ES-I3 (cell line): Measurements from ENCODE around the gene PPP6R3.
"Not testable (repeated sequence)": the region's sequence is repeated elsewhere in the genome, so short reads cannot be mapped to it uniquely, and the experiment has no call there.

Experiments used
- H3K36me3 ChIP-seq: 2 replicates; pipeline ENCODE4 v1.6.1; 2013; ENCODE audit warnings: mild to moderate bottlenecking, low read length, control low read depth, moderate library complexity; ENCODE audit not compliant: insufficient read depth
- H3K4me1 ChIP-seq: 2 replicates; pipeline ENCODE4 v1.6.1; 2013; ENCODE audit warnings: mild to moderate bottlenecking, control low read depth, low read length; ENCODE audit not compliant: insufficient read depth
- H3K9ac ChIP-seq: 2 replicates; pipeline ENCODE4 v1.6.1; 2013; ENCODE audit warnings: low read depth, mild to moderate bottlenecking, low read length, moderate library complexity
- H3K9me3 ChIP-seq: 2 replicates; pipeline ENCODE4 v1.6.1; 2013; ENCODE audit warnings: mild to moderate bottlenecking, low read length, moderate library complexity; ENCODE audit not compliant: control insufficient read depth, insufficient read depth

Gene PPP6R3

GRCh38 chr11:68457216-68457897 lies 3.2 kb upstream of the PPP6R3 start:
- Histone ChIP-seq H3K36me3 (no peaks in the 10 kb centered on the region), H3K9ac (no peak overlapping the region), H3K4me1 (peaks cover 6% of the 10 kb centered on the region; the same call in 1 of the 2 replicates), H3K9me3 (no peaks in the 10 kb centered on the region)

GRCh38 chr11:68457898-68458249 lies 2.7 kb upstream of the PPP6R3 start:
- H3K36me3 ChIP-seq, result no peaks in the 10 kb centered on the region

GRCh38 chr11:68458340-68458739 lies 2.2 kb upstream of the PPP6R3 start:
- not testable (repeated sequence) for H3K9me3 ChIP-seq, H3K4me1 ChIP-seq, H3K9ac ChIP-seq, H3K36me3 ChIP-seq

More at GRCh38 chr11:68457898-68458249, 2.7 kb upstream of the PPP6R3 start:
- Histone ChIP-seq H3K9ac (no peak overlapping the region), H3K9me3 (no peaks in the 10 kb centered on the region), H3K4me1 (peaks cover 6% of the 10 kb centered on the region; the same call in 1 of the 2 replicates)

DNA sequence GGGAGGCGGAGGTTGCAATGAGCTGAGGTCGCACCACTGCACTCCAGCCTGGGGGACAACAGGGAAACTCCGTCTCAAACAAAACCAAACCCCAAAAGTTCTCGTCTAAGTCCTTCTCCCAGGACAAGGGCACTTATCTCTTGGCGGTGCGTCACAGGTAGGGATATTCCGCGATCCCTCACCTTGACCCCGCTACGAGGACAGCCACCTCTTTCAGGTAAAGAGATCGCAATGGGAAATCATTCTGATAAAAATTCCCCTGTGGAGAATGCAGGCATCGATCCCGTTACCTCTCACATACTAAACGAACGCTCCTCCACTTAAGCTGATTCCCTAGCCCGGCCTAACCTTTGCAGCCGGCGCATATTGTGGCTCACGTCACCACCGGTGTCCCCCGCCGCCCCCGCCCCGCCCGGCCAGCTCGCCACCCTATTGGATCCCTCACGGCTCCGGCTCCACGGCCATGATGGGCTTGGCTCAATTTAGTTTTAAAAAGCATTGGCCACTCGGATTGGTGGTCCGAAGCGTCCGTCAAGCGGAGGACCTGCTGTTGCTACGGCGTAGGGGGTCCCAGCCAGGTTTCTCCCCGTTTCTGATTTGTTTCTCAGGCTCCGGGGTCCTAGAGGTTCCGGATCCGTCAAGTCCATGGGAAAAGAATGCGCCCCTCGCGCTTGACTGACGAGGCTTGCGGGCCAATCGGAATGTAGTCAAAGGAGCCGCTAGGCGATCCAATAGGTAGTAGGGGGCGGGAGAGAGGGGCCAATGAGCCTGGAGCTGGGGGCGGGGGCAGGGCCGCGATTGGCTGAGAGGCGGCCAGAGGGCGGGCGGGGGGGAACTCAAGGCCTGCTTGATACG lies 439 bp upstream of the PPP6R3 start:
- Histone ChIP-seq H3K9me3 (no peaks in the 10 kb centered on the region), H3K9ac (peak overlapping the region; percentile 95), H3K4me1 (peaks cover 3% of the 10 kb centered on the region; the same call in 1 of the 2 replicates), H3K36me3 (no peaks in the 10 kb centered on the region)

GRCh38 chr11:68461575-68461917 lies 994 bp downstream of the PPP6R3 start:
- Histone ChIP-seq H3K36me3 (no peaks in the 10 kb centered on the region), H3K9ac (peak overlapping the region; percentile 95), H3K4me1 (no peaks in the 10 kb centered on the region), H3K9me3 (no peaks in the 10 kb centered on the region)

DNA sequence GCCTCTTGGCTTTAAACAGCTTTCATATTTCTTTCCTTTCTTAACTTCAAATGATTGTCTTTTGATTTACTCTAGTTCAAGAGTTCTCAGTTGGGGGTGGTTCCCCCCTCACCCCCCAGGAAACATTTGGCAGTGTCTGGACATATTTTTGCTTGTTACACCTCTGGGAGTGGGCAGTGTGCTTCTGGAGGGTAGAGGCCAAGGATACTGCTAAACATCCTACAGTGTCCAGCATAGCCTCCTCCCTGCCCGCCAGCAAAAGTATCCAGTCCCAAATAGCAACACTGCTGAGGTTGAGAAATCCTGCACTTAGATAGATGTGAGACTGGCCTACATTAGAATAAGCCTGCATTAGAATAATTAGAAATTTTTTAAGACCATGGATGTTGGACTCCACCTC lies 3.2 kb downstream of the PPP6R3 start:
- Histone ChIP-seq H3K36me3 (no peaks in the 10 kb centered on the region), H3K4me1 (0 out of 2 replicates have a peak, but pooled peaks cover 4% of the 10 kb centered on the region), H3K9ac (no peak overlapping the region), H3K9me3 (no peaks in the 10 kb centered on the region)

GRCh38 chr11:68467201-68467834 lies 6.8 kb downstream of the PPP6R3 start:
- Histone ChIP-seq H3K9me3 (no peaks in the 10 kb centered on the region; the same call in 1 of the 2 replicates), H3K4me1 (peaks cover 16% of the 10 kb centered on the region), H3K9ac (no peak overlapping the region), H3K36me3 (no peaks in the 10 kb centered on the region)

DNA sequence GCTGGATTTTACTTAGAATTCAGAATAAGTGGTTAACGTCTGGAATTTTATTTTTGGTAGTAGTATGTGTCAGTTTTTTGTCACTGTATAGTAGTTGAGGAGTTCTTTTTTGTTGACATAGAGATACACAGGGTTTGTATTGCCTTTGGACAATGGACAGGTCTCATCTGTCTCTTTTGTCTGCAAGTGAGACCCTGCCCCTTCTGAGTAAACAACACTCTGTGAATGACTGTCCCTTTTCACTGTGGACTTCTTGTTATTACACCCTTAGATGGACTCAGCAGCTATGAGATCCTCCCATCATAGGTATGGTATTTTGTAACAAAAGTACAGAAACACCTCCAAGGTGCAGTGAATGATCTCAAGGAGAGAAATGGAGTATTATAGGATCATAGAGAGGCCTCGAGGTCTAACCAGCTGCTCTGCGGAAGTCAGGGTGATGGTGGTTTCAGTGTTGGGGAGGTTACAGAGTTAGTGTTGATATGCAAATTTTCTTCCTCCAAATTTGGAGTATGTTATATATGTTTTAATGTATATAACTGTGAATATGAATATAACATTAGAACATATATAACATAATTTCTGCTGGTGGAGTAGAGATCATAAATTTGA lies 7.8 kb downstream of the PPP6R3 start:
- Histone ChIP-seq H3K4me1 (peaks cover 16% of the 10 kb centered on the region), H3K36me3 (no peaks in the 10 kb centered on the region), H3K9me3 (no peaks in the 10 kb centered on the region; the same call in 1 of the 2 replicates), H3K9ac (no peak overlapping the region)

- Histone ChIP-seq H3K9ac (no peak overlapping the region), H3K36me3 (no peaks in the 10 kb centered on the region), H3K4me1 (peaks cover 16% of the 10 kb centered on the region), H3K9me3 (peaks cover under 1% of the 10 kb centered on the region; the same call in 1 of the 2 replicates)
These were observed 8.6 kb downstream of the PPP6R3 start for GRCh38 chr11:68469122-68469521.

- H3K4me1 ChIP-seq, result peaks cover 16% of the 10 kb centered on the region
- H3K9ac ChIP-seq, result no peak overlapping the region
- H3K36me3 ChIP-seq, result no peaks in the 10 kb centered on the region
- peaks cover 4% of the 10 kb centered on the region; the same call in 1 of the 2 replicates for H3K9me3 ChIP-seq
These were observed 9.1 kb downstream of the PPP6R3 start for GRCh38 chr11:68469642-68470041.

GRCh38 chr11:68470304-68470811 lies 9.8 kb downstream of the PPP6R3 start:
- Histone ChIP-seq H3K9me3 (peaks cover 4% of the 10 kb centered on the region; the same call in 1 of the 2 replicates), H3K9ac (no peak overlapping the region), H3K4me1 (peaks cover 16% of the 10 kb centered on the region), H3K36me3 (no peaks in the 10 kb centered on the region)

DNA sequence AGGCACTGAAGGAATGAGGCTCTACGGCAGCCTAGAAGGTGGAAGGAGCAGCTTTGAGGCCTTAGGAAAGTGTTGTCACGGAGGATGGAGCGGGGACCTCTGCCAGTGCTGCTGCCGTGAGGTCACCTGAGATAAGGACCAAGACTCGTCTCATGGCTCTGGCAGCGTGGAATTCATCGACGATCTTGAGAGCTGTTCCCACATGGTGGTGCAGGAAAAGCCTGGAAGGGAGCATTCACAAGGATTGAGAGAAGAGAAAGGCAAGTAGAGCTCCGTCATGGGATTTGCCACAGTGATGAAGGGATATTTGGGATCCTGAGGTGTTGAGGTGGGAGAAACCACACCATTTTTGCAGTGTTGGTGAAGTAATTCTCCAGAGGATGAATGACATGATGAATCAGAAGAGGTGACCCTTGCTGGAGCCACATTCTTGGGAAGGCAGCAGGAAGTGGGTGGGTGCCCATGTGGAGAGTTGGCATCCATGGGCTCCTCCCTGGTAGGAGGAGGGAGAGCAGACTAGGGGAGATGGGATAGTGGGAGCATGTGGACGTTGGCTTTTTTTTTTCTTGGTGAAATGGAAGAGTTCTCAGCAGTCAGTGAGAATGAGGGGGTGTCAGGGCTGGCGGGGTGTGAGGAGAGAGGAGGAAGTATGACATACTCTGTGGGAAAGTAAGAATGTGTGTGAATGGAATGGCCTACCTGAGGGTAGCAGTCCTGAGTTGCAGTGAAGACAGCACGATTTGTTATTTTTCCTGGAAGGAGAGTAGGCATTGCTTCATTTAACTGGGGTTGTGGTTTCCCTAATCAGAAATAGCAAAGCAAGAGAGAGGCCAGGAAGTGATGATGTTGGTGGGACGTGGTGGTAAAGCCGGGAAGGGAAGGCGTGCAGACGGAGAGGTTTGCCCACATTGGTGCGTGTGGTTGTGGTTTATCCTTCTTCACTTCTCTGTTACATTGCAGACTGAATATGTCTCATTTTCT lies 11.1 kb downstream of the PPP6R3 start:
- Histone ChIP-seq H3K9ac (no peak overlapping the region), H3K9me3 (peaks cover 7% of the 10 kb centered on the region; the same call in 1 of the 2 replicates), H3K4me1 (peaks cover 16% of the 10 kb centered on the region), H3K36me3 (no peaks in the 10 kb centered on the region)

DNA sequence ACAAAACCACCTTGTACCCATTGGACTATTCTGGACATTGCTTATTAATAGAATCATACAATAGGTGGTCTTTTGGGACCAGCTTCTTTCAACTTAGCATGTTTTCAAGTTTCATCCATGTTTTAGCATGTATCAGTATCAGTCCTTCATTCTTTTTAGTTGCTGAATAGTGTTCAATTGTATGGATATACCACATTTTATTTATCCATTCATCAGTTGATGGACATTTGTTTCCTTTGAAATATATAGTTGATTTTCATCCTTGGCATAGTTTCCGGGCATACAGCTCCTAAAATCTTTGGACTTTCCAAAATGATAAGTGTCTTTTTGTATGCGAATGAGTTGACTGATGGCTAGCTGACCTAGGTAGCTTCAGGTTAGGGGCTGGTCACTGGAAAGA lies 12.2 kb downstream of the PPP6R3 start:
- peaks cover 14% of the 10 kb centered on the region; the same call in 1 of the 2 replicates for H3K9me3 ChIP-seq
- no peaks in the 10 kb centered on the region for H3K36me3 ChIP-seq
- H3K9ac ChIP-seq, result no peak overlapping the region
- H3K4me1 ChIP-seq, result peaks cover 16% of the 10 kb centered on the region
